H1 (cell line): ENCODE data around the gene S1PR3.

Experiments used
- CBX8 ChIP-seq: fragments of 300-800, 300-1000 bp; sonication (generic); IDR thresholded peaks from 2 replicates; pipeline ENCODE4 v1.7.1; 2016; ENCODE audit warnings: low read depth, low read length, borderline replicate concordance
- CTCF ChIP-seq, 3 experiments: IDR thresholded peaks; 1 replicate in 2 of 3; 2 replicates in 1 of 3; pipeline versions ENCODE4 v1.5.1 to v1.6.1; 2011; ENCODE audit warnings: low read length in 3 of 3, mild to moderate bottlenecking in 3 of 3, inconsistent platforms in 2 of 3, low read depth in 1 of 3, moderate library complexity in 1 of 3; ENCODE audit not compliant: insufficient read depth in 1 of 3; ENCODE audit errors: control extremely low read depth in 1 of 3
- EP300 ChIP-seq, 2 experiments: IDR thresholded peaks; 1 replicate in 1 of 2; 2 replicates in 1 of 2; pipeline ENCODE4 v1.6.1; 2011 to 2012; ENCODE audit warnings: low read depth in 2 of 2, low read length in 2 of 2, mild to moderate bottlenecking in 2 of 2, borderline replicate concordance in 1 of 2, inconsistent platforms in 1 of 2, moderate library complexity in 1 of 2
- EZH2 ChIP-seq: fragments of 200-600 bp; sonication (generic); IDR thresholded peaks from 2 replicates; pipeline ENCODE4 v1.7.1; 2012; ENCODE audit warnings: low read depth, mild to moderate bottlenecking, moderate library complexity, low read length, inconsistent platforms; ENCODE audit not compliant: severe bottlenecking
- JUN ChIP-seq: IDR thresholded peaks from 2 replicates; pipeline ENCODE4 v1.6.1; 2011; ENCODE audit warnings: low read depth, mild to moderate bottlenecking, improper control_type of control experiment, low read length
- NRF1 ChIP-seq: IDR thresholded peaks from 2 replicates; pipeline ENCODE4 v1.6.1; 2011; ENCODE audit warnings: mild to moderate bottlenecking, low read depth, low read length, improper control_type of control experiment
- POLR2A ChIP-seq, 2 experiments: IDR thresholded peaks; 1 replicate in 1 of 2; 2 replicates in 1 of 2; pipeline ENCODE4 v1.6.1; 2011; ENCODE audit warnings: low read depth in 2 of 2, low read length in 2 of 2, mild to moderate bottlenecking in 2 of 2; ENCODE audit errors: control extremely low read depth in 1 of 2
- POLR2AphosphoS5 ChIP-seq: IDR thresholded peaks from 2 replicates; pipeline ENCODE4 v1.6.1; 2011; ENCODE audit warnings: low read depth, low read length
- RBBP5 ChIP-seq: IDR thresholded peaks from 2 replicates; pipeline ENCODE4 v1.7.1; 2012; ENCODE audit warnings: low read depth, mild to moderate bottlenecking, inconsistent platforms, low read length, moderate library complexity, borderline replicate concordance

- no peak for TF ChIP-seq NRF1
- TF ChIP-seq CTCF (IDR thresholded peaks at IDR 0.05; ENCODE audit: control extremely low read depth in 1 of 3, insufficient read depth in 1 of 3, low read depth in 1 of 3, low read length in 3 of 3) = no peak
- TF ChIP-seq EZH2 = no peak
- no peak for TF ChIP-seq JUN
- TF ChIP-seq POLR2AphosphoS5 = no peak
- no peak for TF ChIP-seq POLR2A (IDR thresholded peaks at IDR 0.05; ENCODE audit: control extremely low read depth in 1 of 2, low read depth in 2 of 2, low read length in 2 of 2)
- no peak for TF ChIP-seq EP300 (IDR thresholded peaks at IDR 0.05; ENCODE audit: borderline replicate concordance in 1 of 2, low read depth in 2 of 2, low read length in 2 of 2)
- TF ChIP-seq RBBP5 = no peak
- no peak for TF ChIP-seq CBX8
These were observed 58.4 kb downstream of the S1PR3 start for GRCh38 chr9:89049646-89050045.
